Fibroblast of skin of left biceps (primary cell): Measurements from ENCODE around the gene NRP1.

Source experiments
- DNase-seq, 2 experiments: peaks; one replicate each; pipeline ENCODE4 v3.0.0-alpha.2; 2013; ENCODE audit warnings: low read depth in 2 of 2

NRP1 gene

GRCh38 chr10:33183655-33184054 lies 150.8 kb downstream of the NRP1 start:
- DNase-seq, result no peak

GRCh38 chr10:33180921-33181320 lies 153.5 kb downstream of the NRP1 start:
- no peak for DNase-seq

GRCh38 chr10:33180390-33180789 lies 154.1 kb downstream of the NRP1 start:
- DNase-seq, result no peak

- DNase-seq, result no peak
Observed at GRCh38 chr10:33179067-33179466, 155.4 kb downstream of the NRP1 start.

- no peak for DNase-seq
Observed at GRCh38 chr10:33178026-33178755, 156.3 kb downstream of the NRP1 start.

- DNase-seq, result no peak
Observed at GRCh38 chr10:33176688-33177087, 157.8 kb downstream of the NRP1 start.

GRCh38 chr10:33174674-33175434 lies 159.6 kb downstream of the NRP1 start:
- DNase-seq, result no peak

GRCh38 chr10:33165911-33166310 lies 168.6 kb downstream of the NRP1 start:
- DNase-seq, result no peak

GRCh38 chr10:33164060-33164709 lies 170.3 kb downstream of the NRP1 start:
- no peak for DNase-seq

GRCh38 chr10:33162248-33162575 lies 172.3 kb downstream of the NRP1 start:
- DNase-seq, result no peak

GRCh38 chr10:33161550-33162247 lies 172.8 kb downstream of the NRP1 start:
- DNase-seq, result no peak

GRCh38 chr10:33160151-33160550 lies 174.3 kb downstream of the NRP1 start:
- DNase-seq, result no peak

GRCh38 chr10:33157103-33157502 lies 177.4 kb downstream of the NRP1 start:
- DNase-seq, result peak in 1 of 2 experiments; percentile 42

GRCh38 chr10:33155720-33156638 lies 178.5 kb downstream of the NRP1 start:
- DNase-seq, result no peak

GRCh38 chr10:33154590-33154989 lies 179.9 kb downstream of the NRP1 start:
- peak; percentile 73 to 79 for DNase-seq

GRCh38 chr10:33153968-33154327 lies 180.5 kb downstream of the NRP1 start:
- DNase-seq, result no peak

GRCh38 chr10:33153251-33153967 lies 181.1 kb downstream of the NRP1 start:
- DNase-seq, result no peak

- no peak for DNase-seq
Observed at GRCh38 chr10:33152750-33153149, 181.7 kb downstream of the NRP1 start.

- no peak for DNase-seq
Observed at GRCh38 chr10:33152146-33152545, 182.3 kb downstream of the NRP1 start.

- DNase-seq, result no peak
Observed at GRCh38 chr10:33151344-33151864, 183.1 kb downstream of the NRP1 start.
